IPS-11a (cell line): ENCODE results near the gene SLC12A8.

Experiments
- H3K4me3 ChIP-seq: one replicate; pipeline ENCODE4 v1.5.1; 2013; ENCODE audit warnings: low read depth, low read length, control low read depth

SLC12A8 gene

GRCh38 chr3:125033616-125034015, 178.9 kb downstream of the SLC12A8 start:
- H3K4me3 ChIP-seq = no peak overlapping the region

- no peak overlapping the region for H3K4me3 ChIP-seq
Measured at GRCh38 chr3:125033135-125033534, 179.4 kb downstream of the SLC12A8 start.

GRCh38 chr3:125032683-125033082, 179.9 kb downstream of the SLC12A8 start:
- no peak overlapping the region for H3K4me3 ChIP-seq
